Right renal cortex interstitium (tissue), 3 donors: ENCODE results near the gene MYOC. TPM values are rescaled to one million over a fixed set of nuclear protein-coding genes. Genes with fewer than 3 reads are reported as not detected.
"Not testable (repeated sequence)": the region's sequence is repeated elsewhere in the genome, so short reads cannot be mapped to it uniquely, and the experiment has no call there.

Experiments
- DNase-seq, 3 donors: peaks; one replicate each; pipeline ENCODE4 v3.0.0-alpha.2; 2013; ENCODE audit warnings: low read depth in 3 of 3, low spot score in 2 of 3
- polyA plus RNA-seq, 3 donors: library from polyadenylated mRNA; unstranded; fragments of 120-200 nt; gene quantifications; one replicate each; pipeline ENCODE4 v1.2.1, GENCODE V29; 2013; ENCODE audit not compliant: insufficient read length in 3 of 3

The MYOC gene
- polyA plus RNA-seq, 3 donors, result 0.08 to 0.39 TPM; not detected in 1

GRCh38 chr1:171654201-171654941 lies 1.9 kb upstream of the MYOC start:
- DNase-seq, result no peak

GRCh38 chr1:171653796-171654195 lies 1.3 kb upstream of the MYOC start:
- DNase-seq, result no peak

- no peak for DNase-seq
Observed at GRCh38 chr1:171646249-171646560, 6.3 kb downstream of the MYOC start.

GRCh38 chr1:171645553-171646248 lies 6.8 kb downstream of the MYOC start:
- DNase-seq, result no peak

GRCh38 chr1:171644805-171645483 lies 7.5 kb downstream of the MYOC start:
- peak; percentile 79 to 82 (median 80) for DNase-seq

GRCh38 chr1:171643156-171643555 lies 9.3 kb downstream of the MYOC start:
- no peak for DNase-seq

- no peak for DNase-seq
Observed at GRCh38 chr1:171642197-171642596, 10.3 kb downstream of the MYOC start.

- DNase-seq, result no peak
Observed at GRCh38 chr1:171641076-171641864, 11.2 kb downstream of the MYOC start.

- DNase-seq, result no peak
Observed at GRCh38 chr1:171640225-171640624, 12.3 kb downstream of the MYOC start.

GRCh38 chr1:171637928-171638576 lies 14.4 kb downstream of the MYOC start:
- no peak for DNase-seq

GRCh38 chr1:171636141-171636540 lies 16.3 kb downstream of the MYOC start:
- DNase-seq, result no peak

GRCh38 chr1:171635661-171636060 lies 16.8 kb downstream of the MYOC start:
- no peak for DNase-seq

- DNase-seq, result no peak
Observed at GRCh38 chr1:171628225-171628624, 24.3 kb downstream of the MYOC start.

GRCh38 chr1:171627020-171627419 lies 25.5 kb downstream of the MYOC start:
- DNase-seq, result no peak

- no peak for DNase-seq
Observed at GRCh38 chr1:171625225-171625624, 27.3 kb downstream of the MYOC start.

- DNase-seq, result no peak
Observed at GRCh38 chr1:171623651-171624331, 28.7 kb downstream of the MYOC start.

- DNase-seq, result no peak
Observed at GRCh38 chr1:171622152-171622462, 30.4 kb downstream of the MYOC start, which contains the start of gene MYOCOS. TSS of gene MYOCOS (plus strand) at chr1:171622243. CDS start at chr1:171623884, 1,641 bp downstream.

GRCh38 chr1:171616586-171616985 lies 35.9 kb downstream of the MYOC start:
- DNase-seq, result no peak

GRCh38 chr1:171615122-171615906 lies 37.2 kb downstream of the MYOC start:
- DNase-seq, result not testable (repeated sequence)
